ENCODE results near the gene COL20A1. TPM values are rescaled to one million over a fixed set of nuclear protein-coding genes. Genes with fewer than 3 reads are reported as not detected.

The COL20A1 gene
- total RNA-seq, 2 donors from 2014 or later = 0.50 to 0.58 TPM

DNA sequence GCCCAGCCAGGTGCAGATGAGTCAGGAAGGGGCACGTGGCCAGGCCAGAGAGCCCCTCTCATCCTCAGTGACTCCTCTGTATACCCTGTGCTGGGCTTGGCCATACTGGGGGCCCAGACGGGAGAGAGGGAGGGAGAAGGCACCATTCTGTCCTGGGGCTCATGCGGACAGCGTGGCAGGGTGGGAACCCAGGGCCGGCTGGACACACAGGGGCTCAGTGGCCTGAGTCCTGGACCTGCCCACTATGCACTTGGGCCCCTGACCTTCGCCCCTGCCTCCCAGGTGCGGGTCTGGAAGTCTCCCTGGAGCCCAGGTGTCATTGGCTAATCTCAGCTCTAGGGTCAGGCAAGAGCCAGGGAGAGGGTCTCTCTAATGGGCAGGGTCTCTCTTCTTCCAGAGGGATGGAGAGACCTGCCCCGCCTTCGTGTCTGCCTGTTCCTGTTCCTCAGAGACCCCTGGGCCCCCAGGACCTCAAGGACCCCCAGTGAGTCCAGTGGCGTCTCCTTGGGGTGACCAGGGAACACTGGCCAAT, 27.7 kb downstream of the COL20A1 start:
- DNase-seq (no peak), ATAC-seq (replicated peaks in 1 of 2) (no peak)
- H3K4me3 Mint-ChIP-seq = no peak overlapping the region
- no peaks in the 10 kb centered on the region for H3K4me1 Mint-ChIP-seq (ENCODE audit: low read depth)
- H3K27ac Mint-ChIP-seq = no peak overlapping the region
- H3K36me3 Mint-ChIP-seq (ENCODE audit: insufficient read depth in 2 of 2) = no peaks in the 10 kb centered on the region
- H3K27me3 Mint-ChIP-seq (ENCODE audit: low read depth) = no peaks in the 10 kb centered on the region
- H3K9me3 Mint-ChIP-seq = no peaks in the 10 kb centered on the region

DNA sequence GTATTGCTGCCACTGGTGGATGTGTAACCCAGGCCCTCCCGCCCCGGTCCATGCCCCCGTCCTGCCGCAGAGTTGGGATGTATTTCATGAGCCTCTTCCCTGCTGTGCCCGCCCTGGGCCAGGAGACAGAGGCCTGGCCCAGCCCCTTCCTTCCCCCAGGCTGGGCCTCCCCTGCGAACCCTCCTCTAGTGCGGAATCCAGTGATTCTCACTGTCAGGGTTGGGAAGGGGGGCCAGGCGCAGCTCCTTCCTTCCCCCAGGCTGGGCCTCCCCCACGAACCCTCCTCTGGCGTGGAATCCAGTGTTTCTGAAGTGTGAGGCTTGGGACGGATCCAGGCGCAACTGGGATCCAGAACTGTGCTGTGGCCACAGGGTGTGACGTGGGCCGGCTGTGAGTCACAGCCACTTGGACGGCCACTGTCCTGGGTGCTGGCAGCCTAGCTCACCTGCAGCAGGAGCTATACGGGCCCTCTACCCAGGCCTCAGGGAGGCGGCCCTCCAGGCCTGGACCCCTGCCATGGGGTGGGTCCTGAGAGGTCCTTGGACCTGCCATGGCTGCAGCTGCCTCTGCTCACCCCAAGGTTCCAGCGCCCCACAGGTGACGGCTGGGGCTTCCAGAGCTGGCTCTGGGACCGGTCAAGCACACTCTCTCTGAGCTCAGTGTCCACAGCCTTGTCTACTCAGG, 28.3 kb downstream of the COL20A1 start:
- Mint-ChIP-seq H3K27me3 (ENCODE audit: low read depth) (no peaks in the 10 kb centered on the region), H3K27ac (no peak overlapping the region), H3K36me3 (ENCODE audit: insufficient read depth in 2 of 2) (no peaks in the 10 kb centered on the region), H3K9me3 (no peaks in the 10 kb centered on the region), H3K4me1 (ENCODE audit: low read depth) (no peaks in the 10 kb centered on the region), H3K4me3 (no peak overlapping the region)
- no peak for DNase-seq
- ATAC-seq (replicated peaks in 1 of 2) = no peak

DNA sequence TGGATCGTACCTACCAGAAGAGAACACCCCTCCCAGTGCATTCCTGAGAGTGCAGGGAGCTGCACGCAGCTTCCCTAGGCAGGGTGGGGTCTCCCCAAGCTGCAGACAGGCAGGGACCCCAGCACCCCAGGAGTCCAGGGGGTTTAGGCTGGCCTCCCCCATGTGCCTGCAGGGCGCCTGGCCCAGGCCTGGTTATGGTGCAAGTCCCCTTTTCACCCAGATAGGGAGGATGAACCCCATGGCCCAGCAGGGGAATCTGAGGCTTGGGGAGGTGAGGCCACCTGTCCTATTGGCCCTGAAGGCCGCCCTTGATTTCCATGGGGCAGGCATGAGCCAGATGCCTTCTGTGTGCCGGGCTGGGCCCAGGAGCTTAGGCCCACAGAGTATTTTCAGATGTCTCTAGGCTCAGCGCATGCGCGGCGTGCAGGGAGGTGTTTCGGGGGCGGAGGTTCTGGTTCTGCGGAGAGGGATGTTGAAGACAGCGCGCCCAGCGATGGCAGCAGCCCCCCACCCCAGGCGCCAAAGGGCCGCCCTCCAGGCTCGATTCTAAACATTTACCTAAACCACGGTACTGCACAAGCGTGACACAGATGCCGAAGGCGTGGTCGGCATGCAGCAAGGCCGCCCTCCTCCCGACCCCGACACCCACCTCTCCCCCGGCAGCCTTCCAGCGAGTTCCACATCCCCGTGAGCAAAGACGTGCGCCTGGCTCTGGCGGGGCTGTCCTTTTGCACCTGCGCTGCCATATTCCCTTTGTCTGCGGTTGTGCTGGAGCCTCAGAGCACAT, 29.4 kb downstream of the COL20A1 start:
- Mint-ChIP-seq H3K4me1 (ENCODE audit: low read depth) (no peaks in the 10 kb centered on the region), H3K27me3 (ENCODE audit: low read depth) (no peaks in the 10 kb centered on the region), H3K27ac (no peak overlapping the region), H3K36me3 (ENCODE audit: insufficient read depth in 2 of 2) (no peaks in the 10 kb centered on the region), H3K4me3 (no peak overlapping the region), H3K9me3 (no peaks in the 10 kb centered on the region)
- ATAC-seq (replicated peaks in 1 of 2) (no peak), DNase-seq (no peak)

DNA sequence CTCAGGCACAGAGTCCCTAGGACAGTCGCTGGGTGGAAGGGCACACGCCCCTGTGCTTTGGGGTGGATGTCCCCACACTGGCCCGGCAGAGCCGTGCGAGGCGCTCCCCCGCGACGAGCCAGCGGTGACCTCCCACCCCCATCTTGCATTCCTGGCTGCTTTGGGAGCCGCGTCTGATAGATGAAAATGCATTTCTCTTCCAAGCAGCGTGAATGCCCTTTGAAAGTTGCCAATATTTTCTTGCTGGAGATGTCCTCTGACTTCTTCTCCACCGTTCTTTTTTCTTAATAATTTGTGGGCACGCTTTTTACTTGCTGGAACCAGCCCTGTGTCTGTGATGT, 29.9 kb downstream of the COL20A1 start:
- no peak for ATAC-seq (replicated peaks in 1 of 2)
- no peak overlapping the region for H3K27ac Mint-ChIP-seq

DNA sequence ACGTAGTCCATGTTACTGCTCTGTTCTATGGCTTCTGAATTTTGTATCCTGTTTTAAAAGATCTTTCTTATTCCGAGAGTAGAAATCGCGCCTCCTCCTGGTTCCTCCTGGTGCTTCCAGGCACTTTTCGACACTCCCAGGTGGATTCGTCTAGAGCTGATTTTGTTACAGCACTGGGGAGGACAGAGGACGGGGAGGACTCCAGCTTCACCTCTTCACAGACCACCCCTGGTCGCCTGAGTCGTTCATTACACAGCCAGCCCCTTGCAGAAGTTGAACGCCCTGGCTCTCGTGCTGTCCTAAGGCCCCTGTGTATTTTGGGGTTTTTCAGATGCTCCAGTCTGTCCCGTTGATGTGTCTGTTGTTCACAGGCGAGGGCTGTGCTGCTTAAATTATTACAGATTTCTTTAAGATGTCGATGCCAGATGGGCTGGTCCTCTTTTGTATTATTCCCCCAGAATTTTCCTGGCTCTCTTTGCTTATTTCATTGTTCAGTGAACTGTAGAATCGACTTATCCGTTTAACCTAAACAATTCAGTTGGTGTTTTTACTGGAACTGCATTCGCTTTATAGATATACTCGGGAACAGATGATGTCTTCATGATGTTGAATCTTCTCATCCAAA, 30.5 kb downstream of the COL20A1 start:
- DNase-seq (no peak), ATAC-seq (replicated peaks in 1 of 2) (no peak)
- Mint-ChIP-seq H3K27ac (no peak overlapping the region), H3K27me3 (ENCODE audit: low read depth) (no peaks in the 10 kb centered on the region), H3K4me3 (no peak overlapping the region), H3K36me3 (ENCODE audit: insufficient read depth in 2 of 2) (no peaks in the 10 kb centered on the region), H3K9me3 (no peaks in the 10 kb centered on the region), H3K4me1 (ENCODE audit: low read depth) (no peaks in the 10 kb centered on the region)

More for the DNA sequence above, 29.9 kb downstream of the COL20A1 start:
- no peak for DNase-seq
- Mint-ChIP-seq H3K4me3 (no peak overlapping the region), H3K27me3 (ENCODE audit: low read depth) (no peaks in the 10 kb centered on the region), H3K4me1 (ENCODE audit: low read depth) (no peaks in the 10 kb centered on the region), H3K36me3 (ENCODE audit: insufficient read depth in 2 of 2) (no peaks in the 10 kb centered on the region), H3K9me3 (no peaks in the 10 kb centered on the region)

DNA sequence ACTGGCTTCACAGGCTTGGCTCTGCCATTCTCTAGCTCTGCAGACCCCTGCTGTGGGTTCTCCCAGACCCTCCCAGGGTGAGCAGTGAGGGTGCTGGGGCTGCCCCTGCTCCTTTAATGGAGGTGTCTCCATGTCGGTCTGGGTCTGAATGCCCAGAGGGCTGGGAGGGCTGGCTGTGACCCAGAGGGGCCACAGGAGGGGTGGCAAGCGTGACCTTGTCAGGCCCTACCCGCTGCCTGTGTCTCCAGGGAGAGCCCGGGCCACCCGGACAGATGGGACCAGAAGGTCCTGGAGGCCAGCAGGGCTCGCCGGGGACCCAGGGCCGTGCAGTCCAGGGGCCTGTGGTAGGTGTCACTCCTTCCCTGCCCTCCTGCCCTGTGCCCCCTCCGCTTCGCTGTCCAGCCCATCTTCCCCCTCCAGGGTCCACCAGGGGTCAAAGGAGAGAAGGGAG, 32.1 kb downstream of the COL20A1 start:
- Mint-ChIP-seq H3K4me3 (no peak overlapping the region), H3K9me3 (no peaks in the 10 kb centered on the region), H3K27ac (no peak overlapping the region), H3K36me3 (ENCODE audit: insufficient read depth in 2 of 2) (no peaks in the 10 kb centered on the region), H3K27me3 (ENCODE audit: low read depth) (no peaks in the 10 kb centered on the region), H3K4me1 (ENCODE audit: low read depth) (no peaks in the 10 kb centered on the region)
- DNase-seq (no peak), ATAC-seq (replicated peaks in 1 of 2) (no peak)

DNA sequence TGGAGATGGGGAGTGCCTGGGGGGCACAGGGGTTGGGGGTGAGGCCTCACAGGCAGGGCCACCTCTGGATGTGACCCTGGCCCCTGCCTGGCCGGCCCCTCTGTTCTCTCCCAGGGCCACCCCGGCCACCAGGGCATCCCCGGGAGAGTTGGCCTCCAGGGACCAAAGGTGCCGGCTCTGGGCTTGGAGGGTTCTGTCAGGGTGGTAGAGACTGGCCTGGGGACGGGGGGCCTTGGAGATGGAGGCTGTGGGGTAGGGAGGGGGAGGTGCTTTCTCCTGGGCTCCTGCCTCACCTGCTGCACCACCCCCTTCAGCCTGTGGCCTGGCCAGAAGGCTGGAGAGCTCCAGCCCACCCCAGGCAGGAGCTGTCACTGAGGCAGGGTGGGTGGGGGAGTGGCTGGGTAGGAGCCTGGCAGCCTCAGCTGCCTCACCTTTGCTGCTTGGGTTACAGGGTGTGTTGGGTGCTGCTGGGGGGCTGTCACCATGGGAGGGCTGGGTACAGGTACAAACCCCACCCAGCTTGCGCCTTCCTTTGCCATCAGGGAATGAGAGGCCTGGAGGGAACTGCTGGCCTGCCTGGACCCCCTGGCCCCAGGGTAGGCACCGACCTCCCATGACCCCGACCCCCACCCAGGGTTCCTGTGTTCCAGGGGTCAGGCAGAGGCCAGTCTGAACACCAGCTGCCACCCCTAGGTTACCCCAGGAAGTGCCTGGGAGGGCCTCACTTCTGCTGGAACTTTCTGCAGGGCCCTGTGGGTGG, 32.7 kb downstream of the COL20A1 start:
- H3K27ac Mint-ChIP-seq = no peak overlapping the region
- no peak overlapping the region for H3K4me3 Mint-ChIP-seq
- no peaks in the 10 kb centered on the region for H3K9me3 Mint-ChIP-seq
- no peak for DNase-seq
- ATAC-seq (replicated peaks in 1 of 2) = no peak
- no peaks in the 10 kb centered on the region for H3K36me3 Mint-ChIP-seq (ENCODE audit: insufficient read depth in 2 of 2)
- H3K4me1 Mint-ChIP-seq (ENCODE audit: low read depth) = no peaks in the 10 kb centered on the region
- H3K27me3 Mint-ChIP-seq (ENCODE audit: low read depth) = no peaks in the 10 kb centered on the region

DNA sequence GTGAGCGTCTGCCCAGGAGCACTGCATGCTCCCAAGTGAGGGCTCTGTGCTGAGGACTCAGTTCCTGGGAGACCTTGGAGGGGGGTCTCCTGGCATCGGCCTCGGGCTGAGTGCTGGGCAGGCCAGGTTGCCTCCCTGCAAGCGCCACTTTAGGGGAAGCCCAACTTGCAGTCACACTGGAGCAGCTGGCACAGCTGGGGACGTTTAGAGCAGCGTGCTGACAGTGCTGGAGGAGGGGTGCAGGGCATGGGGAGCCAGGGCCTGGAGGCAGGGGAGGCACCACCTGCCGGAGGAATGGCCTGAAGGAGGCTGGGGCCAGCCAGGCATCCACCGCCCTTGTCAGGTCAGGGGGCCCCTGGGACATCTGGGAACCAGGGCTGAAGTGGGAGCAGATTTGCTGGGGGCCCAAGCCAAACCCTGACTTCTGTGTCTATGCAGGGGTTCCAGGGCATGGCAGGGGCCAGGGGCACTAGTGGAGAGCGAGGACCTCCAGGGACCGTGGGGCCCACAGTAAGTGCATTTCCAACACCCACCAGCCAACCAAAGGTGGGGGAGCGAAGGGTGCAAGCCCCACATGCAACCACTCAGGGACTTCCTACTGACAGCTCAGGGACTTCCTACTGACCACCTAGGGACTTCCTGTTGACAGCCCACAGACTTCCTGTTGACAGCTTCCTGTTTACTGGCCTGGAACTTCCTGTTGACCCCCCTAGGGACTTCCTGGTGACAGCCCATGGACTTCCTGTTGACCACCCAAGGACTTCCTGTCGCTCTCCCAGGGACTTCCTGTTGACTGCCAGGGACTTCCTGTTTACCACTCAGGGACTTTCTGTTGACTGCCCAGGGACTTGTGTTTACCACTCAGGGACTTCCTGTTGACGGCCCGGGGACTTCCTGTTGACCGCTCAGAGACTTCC, 33.6 kb downstream of the COL20A1 start:
- no peaks in the 10 kb centered on the region for H3K27me3 Mint-ChIP-seq (ENCODE audit: low read depth)
- no peaks in the 10 kb centered on the region for H3K4me1 Mint-ChIP-seq (ENCODE audit: low read depth)
- H3K27ac Mint-ChIP-seq = peak overlapping the region; percentile 3
- peaks cover under 1 to 1% of the 10 kb centered on the region in 2 donors for H3K9me3 Mint-ChIP-seq
- ATAC-seq (replicated peaks in 1 of 2) (no peak), DNase-seq (no peak)
- no peak overlapping the region for H3K4me3 Mint-ChIP-seq
- H3K36me3 Mint-ChIP-seq (ENCODE audit: insufficient read depth in 2 of 2) = peaks cover under 1 to 1% of the 10 kb centered on the region in 2 donors

DNA sequence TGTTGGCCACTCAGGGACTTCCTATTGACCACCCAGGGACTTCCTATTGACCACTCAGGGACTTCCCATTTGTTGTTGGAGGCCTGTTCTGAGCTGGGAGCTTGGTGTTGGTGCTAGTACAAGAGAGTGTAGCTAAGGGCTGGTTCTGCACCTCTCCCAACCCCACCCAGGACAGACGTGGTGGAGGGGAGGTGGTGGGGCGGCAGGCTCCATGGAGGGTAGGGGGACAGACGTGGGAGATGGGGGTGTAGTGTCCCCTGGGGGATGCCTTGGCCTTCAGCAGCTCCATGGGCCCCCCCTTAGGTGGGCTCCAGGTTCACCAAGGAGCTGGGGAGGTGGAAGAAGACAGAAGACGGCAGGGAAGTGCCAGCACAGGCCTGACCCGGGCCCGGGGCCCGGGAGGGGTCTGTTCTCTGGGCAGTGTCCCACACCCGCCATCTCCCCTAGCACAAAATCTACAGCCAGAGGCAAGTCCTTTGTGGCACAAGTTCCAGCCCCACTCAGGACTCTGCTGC, 34.3 kb downstream of the COL20A1 start:
- no peak overlapping the region for H3K4me3 Mint-ChIP-seq
- DNase-seq (no peak), ATAC-seq (replicated peaks in 1 of 2) (no peak)
- H3K36me3 Mint-ChIP-seq (ENCODE audit: insufficient read depth in 2 of 2) = peaks cover 4 to 5% of the 10 kb centered on the region in 2 donors
- H3K27ac Mint-ChIP-seq = peak overlapping the region; percentile 3
- no peaks in the 10 kb centered on the region for H3K27me3 Mint-ChIP-seq (ENCODE audit: low read depth)
- peaks cover 5 to 6% of the 10 kb centered on the region in 2 donors for H3K9me3 Mint-ChIP-seq
- H3K4me1 Mint-ChIP-seq (ENCODE audit: low read depth) = no peaks in the 10 kb centered on the region

DNA sequence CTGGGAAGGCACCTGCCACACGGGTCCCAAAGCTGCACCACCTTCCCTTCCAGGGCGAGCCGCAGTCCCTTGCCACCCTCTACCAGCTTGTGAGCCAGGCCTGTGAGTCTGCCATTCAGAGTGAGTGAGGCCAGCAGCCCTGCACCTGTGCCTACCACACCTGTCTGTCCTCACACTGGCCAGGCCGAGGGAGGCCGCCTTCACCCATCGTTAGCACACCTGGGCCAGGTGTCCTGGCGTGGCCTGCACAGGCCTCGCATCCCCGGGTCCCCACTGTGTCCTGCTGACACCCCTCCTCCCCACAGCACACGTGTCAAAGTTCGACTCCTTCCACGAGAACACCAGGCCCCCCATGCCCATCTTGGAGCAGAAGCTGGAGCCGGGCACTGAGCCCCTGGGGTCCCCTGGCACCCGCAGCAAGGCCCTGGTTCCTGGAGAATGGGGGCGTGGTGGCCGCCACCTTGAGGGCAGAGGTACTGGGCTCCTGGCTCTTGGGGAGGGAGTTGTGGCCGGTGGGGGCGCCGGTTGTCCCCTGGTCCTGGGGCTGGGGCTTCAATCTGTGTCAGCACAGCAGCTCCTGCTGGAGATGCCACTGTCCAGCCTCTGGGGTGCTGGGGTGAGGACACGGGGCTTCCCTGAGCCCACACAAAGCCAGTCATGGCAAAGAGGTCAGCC, 35.2 kb downstream of the COL20A1 start:
- Mint-ChIP-seq H3K27ac (no peak overlapping the region), H3K9me3 (peaks cover 5 to 6% of the 10 kb centered on the region in 2 donors), H3K36me3 (ENCODE audit: insufficient read depth in 2 of 2) (peaks cover 4 to 5% of the 10 kb centered on the region in 2 donors), H3K4me3 (no peak overlapping the region), H3K27me3 (ENCODE audit: low read depth) (no peaks in the 10 kb centered on the region), H3K4me1 (ENCODE audit: low read depth) (no peaks in the 10 kb centered on the region)
- DNase-seq (no peak), ATAC-seq (replicated peaks in 1 of 2) (no peak)

DNA sequence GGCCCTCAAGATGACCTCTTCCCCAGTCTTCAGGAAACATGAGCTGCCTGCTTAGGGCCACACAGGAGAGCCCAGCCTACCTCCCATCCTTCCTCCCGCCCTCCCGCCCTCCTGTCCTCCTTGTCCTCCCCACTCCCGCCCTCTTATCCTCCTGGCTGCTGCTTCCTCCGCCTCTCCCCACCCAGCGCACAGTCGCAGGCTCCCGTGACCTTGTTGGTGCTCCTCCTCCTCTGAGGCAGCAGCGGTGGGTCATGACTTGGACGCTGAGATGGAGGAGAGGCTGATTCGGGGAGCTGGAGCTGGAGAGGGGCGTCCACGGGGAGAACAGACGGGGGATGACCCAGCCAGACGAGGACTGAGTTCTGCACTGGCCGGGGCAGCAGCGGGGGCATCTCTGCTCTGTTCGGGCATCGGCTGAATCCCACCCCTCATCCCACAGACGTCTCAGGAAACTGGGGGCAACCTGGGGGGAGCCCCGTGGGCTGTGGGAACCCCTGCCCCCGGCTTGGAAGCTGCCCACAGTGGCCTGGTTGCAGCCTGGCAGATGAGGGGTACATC, 35.8 kb downstream of the COL20A1 start:
- Mint-ChIP-seq H3K36me3 (ENCODE audit: insufficient read depth in 2 of 2) (peaks cover 4 to 5% of the 10 kb centered on the region in 2 donors), H3K27me3 (ENCODE audit: low read depth) (no peaks in the 10 kb centered on the region), H3K27ac (no peak overlapping the region), H3K4me1 (ENCODE audit: low read depth) (no peaks in the 10 kb centered on the region), H3K9me3 (peaks cover 5 to 6% of the 10 kb centered on the region in 2 donors), H3K4me3 (no peak overlapping the region)
- ATAC-seq (replicated peaks in 1 of 2) (no peak), DNase-seq (no peak)
